SU-DHL-6 (cell line): ENCODE data around the gene AP5S1.

Experiments used
- H2AFZ ChIP-seq: fragments of 200-600 bp; sonication (generic); 2 replicates; pipeline ENCODE4 v1.6.1; 2014; ENCODE audit warnings: low read depth, mild to moderate bottlenecking, moderate library complexity, mixed read lengths, antibody characterized with exemption, low read length; ENCODE audit not compliant: severe bottlenecking
- H3F3A ChIP-seq: fragments of 200-600 bp; shearing (Covaris generic); 2 replicates; pipeline ENCODE4 v1.6.0; 2016; ENCODE audit warnings: antibody characterized with exemption, mild to moderate bottlenecking; ENCODE audit not compliant: insufficient read depth
- H3K27ac ChIP-seq: fragments of 200-600 bp; sonication (generic); 2 replicates; pipeline ENCODE4 v1.5.1; 2016; ENCODE audit warnings: low read depth, mild to moderate bottlenecking, low read length, moderate library complexity, mixed read lengths
- H3K27me3 ChIP-seq: fragments of 200-600 bp; sonication (generic), shearing (Covaris generic); 2 replicates; pipeline ENCODE4 v1.6.0; 2014; ENCODE audit warnings: mild to moderate bottlenecking, low read length
- H3K36me3 ChIP-seq: fragments of 200-600 bp; sonication (generic); 2 replicates; pipeline ENCODE4 v1.6.1; 2014; ENCODE audit warnings: mild to moderate bottlenecking, low read length, mixed read lengths
- H3K4me2 ChIP-seq: fragments of 300-600, 200-600 bp; shearing (Covaris generic), sonication (generic); 2 replicates; pipeline ENCODE4 v1.6.0; 2014; ENCODE audit warnings: low read length, low read depth, mild to moderate bottlenecking; ENCODE audit not compliant: poor library complexity, severe bottlenecking
- H3K4me3 ChIP-seq: fragments of 200-600 bp; sonication (generic); 2 replicates; pipeline ENCODE4 v1.5.1; 2014; ENCODE audit warnings: antibody characterized with exemption, low read length, mild to moderate bottlenecking, mixed read lengths; ENCODE audit not compliant: insufficient read depth, poor library complexity, severe bottlenecking
- H3K79me2 ChIP-seq: fragments of 200-600 bp; sonication (generic); 2 replicates; pipeline ENCODE4 v1.6.1; 2014; ENCODE audit warnings: mild to moderate bottlenecking, low read length, moderate library complexity; ENCODE audit not compliant: insufficient read depth
- H3K9ac ChIP-seq: fragments of 200-600 bp; sonication (generic); 2 replicates; pipeline ENCODE4 v1.7.0; 2014; ENCODE audit warnings: mild to moderate bottlenecking, low read length
- H3K9me2 ChIP-seq: fragments of 200-600 bp; sonication (generic); replicated peaks from 2 replicates; pipeline ENCODE4 v1.6.1; 2014; ENCODE audit warnings: low read length; ENCODE audit not compliant: insufficient read depth
- H3K9me3 ChIP-seq: fragments of 200-600 bp; sonication (generic); 2 replicates; pipeline ENCODE4 v1.6.1; 2014; ENCODE audit warnings: low read length, mixed read lengths; ENCODE audit not compliant: insufficient read depth
- H4K20me1 ChIP-seq: fragments of 200-600 bp; sonication (generic); 2 replicates; pipeline ENCODE4 v1.6.1; 2014; ENCODE audit warnings: low read depth, mild to moderate bottlenecking, antibody characterized with exemption, low read length, moderate library complexity, mixed read lengths
- CTCF ChIP-seq: fragments of 200-600 bp; sonication (generic); IDR thresholded peaks from one replicate; pipeline ENCODE4 v1.5.1; 2017; ENCODE audit warnings: antibody characterized with exemption, mild to moderate bottlenecking, low read length, moderate library complexity; ENCODE audit not compliant: insufficient read depth, poor library complexity, severe bottlenecking
- EZH2phosphoT487 ChIP-seq: fragments of 200-600 bp; sonication (generic), shearing (Covaris generic); conservative IDR thresholded peaks from 2 replicates; pipeline ENCODE4 v1.6.1; 2018; ENCODE audit warnings: mild to moderate bottlenecking, antibody characterized with exemption, low read length, moderate library complexity, mixed read lengths

AP5S1 gene

GRCh38 chr20:3857405-3857804, 37.1 kb downstream of the AP5S1 start:
- no peaks in the 10 kb centered on the region for H4K20me1 ChIP-seq
- no peaks in the 10 kb centered on the region for H3K9me3 ChIP-seq
- H3K9ac ChIP-seq, result no peak overlapping the region
- no peaks in the 10 kb centered on the region for H3K27me3 ChIP-seq
- no peak overlapping the region for H3K4me2 ChIP-seq
- H2AFZ ChIP-seq, result no peak overlapping the region
- H3K4me3 ChIP-seq, result no peak overlapping the region
- TF ChIP-seq EZH2phosphoT487 (no peak), CTCF (no peak)
- H3K9me2 ChIP-seq, result no peaks in the 10 kb centered on the region
- H3K79me2 ChIP-seq, result no peaks in the 10 kb centered on the region
- no peak overlapping the region for H3K27ac ChIP-seq
- no peaks in the 10 kb centered on the region for H3F3A ChIP-seq
- H3K36me3 ChIP-seq, result peaks cover 6% of the 10 kb centered on the region

- Histone ChIP-seq H4K20me1 (no peaks in the 10 kb centered on the region), H3K79me2 (no peaks in the 10 kb centered on the region), H3K4me3 (no peak overlapping the region), H3K9me2 (no peaks in the 10 kb centered on the region), H2AFZ (no peak overlapping the region), H3K27me3 (no peaks in the 10 kb centered on the region), H3F3A (no peaks in the 10 kb centered on the region), H3K4me2 (no peak overlapping the region), H3K36me3 (peaks cover 8% of the 10 kb centered on the region), H3K9ac (no peak overlapping the region), H3K27ac (no peak overlapping the region), H3K9me3 (no peaks in the 10 kb centered on the region)
- TF ChIP-seq EZH2phosphoT487 (no peak), CTCF (no peak)
Measured at GRCh38 chr20:3858689-3859088, 38.3 kb downstream of the AP5S1 start.

GRCh38 chr20:3861191-3861590, 40.8 kb downstream of the AP5S1 start:
- Histone ChIP-seq H3F3A (no peaks in the 10 kb centered on the region), H3K9me3 (no peaks in the 10 kb centered on the region), H3K4me3 (no peak overlapping the region), H3K9ac (no peak overlapping the region), H3K79me2 (no peaks in the 10 kb centered on the region), H2AFZ (no peak overlapping the region), H3K9me2 (no peaks in the 10 kb centered on the region), H3K27ac (no peak overlapping the region), H3K36me3 (peaks cover 8% of the 10 kb centered on the region), H3K4me2 (no peak overlapping the region), H3K27me3 (no peaks in the 10 kb centered on the region), H4K20me1 (no peaks in the 10 kb centered on the region)
- TF ChIP-seq EZH2phosphoT487 (no peak), CTCF (no peak)

GRCh38 chr20:3862333-3862732, 42.0 kb downstream of the AP5S1 start:
- no peak overlapping the region for H3K9ac ChIP-seq
- no peak overlapping the region for H3K4me2 ChIP-seq
- H3K27me3 ChIP-seq, result no peaks in the 10 kb centered on the region
- H3F3A ChIP-seq, result no peaks in the 10 kb centered on the region
- H3K27ac ChIP-seq, result no peak overlapping the region
- H3K9me2 ChIP-seq, result no peaks in the 10 kb centered on the region
- no peak overlapping the region for H3K4me3 ChIP-seq
- H3K79me2 ChIP-seq, result no peaks in the 10 kb centered on the region
- peaks cover 8% of the 10 kb centered on the region for H3K36me3 ChIP-seq
- no peak overlapping the region for H2AFZ ChIP-seq
- TF ChIP-seq CTCF (no peak), EZH2phosphoT487 (no peak)
- no peaks in the 10 kb centered on the region for H3K9me3 ChIP-seq
- no peaks in the 10 kb centered on the region for H4K20me1 ChIP-seq
